ENCODE data around the gene MLLT6. TPM values are rescaled to one million over a fixed set of nuclear protein-coding genes. Genes with fewer than 3 reads are reported as not detected.
A peak's percentile ranks its signal among the peaks of the same experiment; 100 is the strongest.

The MLLT6 gene
- total and polyA plus RNA-seq, 2 of the 13 experiments (the other 11 are each of a cell fraction or from before 2014, with no cell fraction given) = 50.7 to 69.5 TPM

- peaks cover 26% of the 10 kb centered on the region for H3K79me2 ChIP-seq (ENCODE audit: insufficient read depth, low read length)
- intact Hi-C loops (cut with micrococcal nuclease; ENCODE audit: unreplicated experiment) = no loop called here
- no peak for DNase-seq (ENCODE audit: low spot score)
- ChIA-PET CTCF (ENCODE audit: low intra/inter-chr PET ratio, low total read pairs) (interaction anchor here (1.4 to 1.5 kb wide), 2 partner anchors 25 to 52 kb away, joined by 4 to 6 read pairs; no protein-coding TSS in a partner anchor), POLR2A (interaction anchor here (0.9 to 3.0 kb wide), 7 partner anchors 10 to 52 kb away, joined by 3 to 29 read pairs (median 7); partner anchors contain the start of gene MLLT6)
- no peak overlapping the region for H2AFZ ChIP-seq (ENCODE audit: low read length)
- 48% methylated on average over 14 of the region's 14 CpGs for WGBS (ENCODE audit: low lambda C conversion rate)
- peaks cover 14 to 29% of the 10 kb centered on the region in 2 experiments for H3K36me3 ChIP-seq (replicated peaks in 1 of 2; ENCODE audit: control insufficient read depth in 1 of 2, insufficient read depth in 2 of 2, low read length in 2 of 2)
- peak overlapping the region; percentile 45 to 95 (median 65); a peak in 5 of 6 replicates for H3K4me3 ChIP-seq (replicated peaks in 1 of 3; ENCODE audit: insufficient read depth in 1 of 3, low read depth in 2 of 3, low read length in 3 of 3)
- H3K27me3 ChIP-seq (ENCODE audit: control insufficient read depth in 1 of 2, insufficient read depth in 2 of 2, low read length in 2 of 2) = no peaks in the 10 kb centered on the region
- BruUV-seq (replicated peaks) = no TSS peak
- peak overlapping the region; percentile 80 for H3K9ac ChIP-seq (ENCODE audit: insufficient read depth, low read depth, low read length)
- in situ Hi-C loops (cut with HindIII; ENCODE audit: extremely low pct_ligation_motif_present, low pct_unique_long_range_greater_than_20kb) = no loop called here
- FAIRE-seq = no peak
- ATAC-seq = no peak
- peak overlapping the region; percentile 93 for H3K4me2 ChIP-seq (ENCODE audit: low read depth, low read length)
- H4K20me1 ChIP-seq (ENCODE audit: insufficient read depth, low read length) = peaks cover 12% of the 10 kb centered on the region; the same call in 1 of the 2 replicates
- H3K27ac ChIP-seq (ENCODE audit: extremely low read length, insufficient read depth, low read length) = peak overlapping the region; percentile 70
- peaks cover 50% of the 10 kb centered on the region for H3K4me1 ChIP-seq (ENCODE audit: insufficient read depth, low read length)
- H3K9me3 ChIP-seq (ENCODE audit: low read length) = no peaks in the 10 kb centered on the region
- TF ChIP-seq YY1 (IDR thresholded peaks at IDR 0.05; ENCODE audit: insufficient read depth, insufficient replicate concordance, low read depth, low read length) = no peak
- no peak for TF ChIP-seq SOX6 (IDR thresholded peaks at IDR 0.05)
- 0 out of 2 replicates have a peak, but pooled peaks have one; percentile 25 for TF ChIP-seq SOX6 (CRISPR knock-in tag; IDR thresholded peaks at IDR 0.05)
- TF ChIP-seq ZNF687 (CRISPR knock-in tag; IDR thresholded peaks at IDR 0.05) = no peak
- TF ChIP-seq ZNF317 (CRISPR knock-in tag; IDR thresholded peaks at IDR 0.05) = peak; percentile 59; the same call in 1 of the 2 replicates
- TF ChIP-seq SNAI1 (CRISPR knock-in tag; IDR thresholded peaks at IDR 0.05; ENCODE audit: borderline replicate concordance) = peak; percentile 47; the same call in 1 of the 2 replicates
- peak; percentile 4 for TF ChIP-seq RBM22 (optimal IDR thresholded peaks at IDR 0.05; ENCODE audit: low read length)
- peak; percentile 56; the same call in 1 of the 2 replicates for TF ChIP-seq ZNF710 (CRISPR knock-in tag; IDR thresholded peaks at IDR 0.05; ENCODE audit: borderline replicate concordance)
- peak; percentile 2; the same call in 1 of the 2 replicates for TF ChIP-seq CENPT (CRISPR knock-in tag; IDR thresholded peaks at IDR 0.05; ENCODE audit: low read depth)
- TF ChIP-seq E2F5 (CRISPR knock-in tag; conservative IDR thresholded peaks at IDR 0.05) = 0 out of 2 replicates have a peak, but pooled peaks have one; percentile 6
- TF ChIP-seq LCORL (IDR thresholded peaks at IDR 0.05) = no peak
- 0 out of 2 replicates have a peak, but pooled peaks have one; percentile 34 for TF ChIP-seq LCORL (CRISPR knock-in tag; IDR thresholded peaks at IDR 0.05)
- no peak for TF ChIP-seq ZBTB33 (CRISPR knock-in tag; IDR thresholded peaks at IDR 0.05)
- no peak for TF ChIP-seq MATR3 (CRISPR knock-in tag; IDR thresholded peaks at IDR 0.05)
Observed at GRCh38 chr17:38729368-38729885, 24.4 kb downstream of the MLLT6 start.

Data from HepG2 (cell line).